ENCODE measurements around the gene ECE1.
"Not testable (repeated sequence)": the region's sequence is repeated elsewhere in the genome, so short reads cannot be mapped to it uniquely, and the experiment has no call there.

Gene ECE1

GRCh38 chr1:21246905-21247642 lies 43.2 kb downstream of the ECE1 start:
- DNase-seq = no peak

GRCh38 chr1:21245688-21246229 lies 44.5 kb downstream of the ECE1 start:
- DNase-seq = no peak

- DNase-seq = no peak
Measured at GRCh38 chr1:21244986-21245687, 45.1 kb downstream of the ECE1 start.

- DNase-seq = no peak
Measured at GRCh38 chr1:21244154-21244553, 46.1 kb downstream of the ECE1 start.

GRCh38 chr1:21242846-21243245 lies 47.4 kb downstream of the ECE1 start:
- DNase-seq = no peak

GRCh38 chr1:21241771-21242581 lies 48.3 kb downstream of the ECE1 start:
- DNase-seq = no peak

GRCh38 chr1:21240706-21241105 lies 49.6 kb downstream of the ECE1 start:
- no peak for DNase-seq

- DNase-seq = no peak
Measured at GRCh38 chr1:21239221-21239620, 51.0 kb downstream of the ECE1 start.

- DNase-seq = no peak
Measured at GRCh38 chr1:21238141-21238800, 52.0 kb downstream of the ECE1 start.

GRCh38 chr1:21237446-21238088 lies 52.7 kb downstream of the ECE1 start:
- no peak for DNase-seq

GRCh38 chr1:21236178-21236577 lies 54.1 kb downstream of the ECE1 start:
- DNase-seq = no peak

GRCh38 chr1:21234779-21235178 lies 55.5 kb downstream of the ECE1 start:
- no peak for DNase-seq

GRCh38 chr1:21233490-21233889 lies 56.8 kb downstream of the ECE1 start:
- no peak for DNase-seq

GRCh38 chr1:21232044-21232443 lies 58.2 kb downstream of the ECE1 start:
- DNase-seq = peak; percentile 1

GRCh38 chr1:21229246-21230000 lies 60.8 kb downstream of the ECE1 start:
- DNase-seq = no peak

GRCh38 chr1:21228224-21228623 lies 62.0 kb downstream of the ECE1 start:
- DNase-seq = not testable (repeated sequence)

GRCh38 chr1:21225065-21225464 lies 65.2 kb downstream of the ECE1 start:
- DNase-seq = no peak

- DNase-seq = no peak
Measured at GRCh38 chr1:21220815-21221214, 69.4 kb downstream of the ECE1 start.

GRCh38 chr1:21219674-21220073 lies 70.6 kb downstream of the ECE1 start:
- DNase-seq = no peak

GRCh38 chr1:21217812-21218596 lies 72.3 kb downstream of the ECE1 start:
- peak; percentile 10 for DNase-seq

All from NCI-H1436 (cell line).